PC-9 (cell line): ENCODE results near the gene UGT1A5. TPM values are rescaled to one million over a fixed set of nuclear protein-coding genes. Genes with fewer than 3 reads are reported as not detected.
A peak's percentile ranks its signal among the peaks of the same experiment; 100 is the strongest.

Source experiments
- BruUV-seq: library from RNA; stranded (reverse); fragments of 400-500 nt; replicated peaks from 2 replicates; lab custom pipeline; 2021; lab: Mats Ljungman, UMichigan
- CTCF ChIA-PET: fragments of 300-600 bp; sonication (Branson Sonifier 250); formaldehyde crosslinking; loops from one replicate; lab custom pipeline; 2022; ENCODE audit warnings: antibody characterized with exemption; lab: Charles Lee
- POLR2A ChIA-PET: fragments of 300-600 bp; sonication (Branson Sonifier 250); formaldehyde crosslinking; loops from one replicate; lab custom pipeline; 2022; ENCODE audit warnings: antibody characterized with exemption; ENCODE audit not compliant: unreplicated experiment; lab: Charles Lee
- DNase-seq, 2 experiments: peaks; one replicate each; pipeline versions ENCODE4 v3.0.0 to v3.0.0-alpha.2; 2015 to 2022; ENCODE audit warnings: mixed read lengths in 1 of 2
- H2AFZ ChIP-seq: fragments of 200-600 bp; sonication (generic); 2 replicates; pipeline ENCODE4 v1.8.1; 2017; ENCODE audit warnings: antibody characterized with exemption
- H3F3A ChIP-seq: fragments of 200-600 bp; sonication (generic); 2 replicates; pipeline ENCODE4 v1.8.1; 2017; ENCODE audit warnings: antibody characterized with exemption, mild to moderate bottlenecking, low read depth; ENCODE audit not compliant: insufficient read depth
- H3K27ac ChIP-seq: fragments of 200-600 bp; sonication (generic); 2 replicates; pipeline ENCODE4 v1.6.1; 2016; ENCODE audit warnings: mixed run types
- H3K27me3 ChIP-seq: fragments of 200-600 bp; sonication (generic); 2 replicates; pipeline ENCODE4 v1.6.1; 2016; ENCODE audit warnings: low read depth, mixed run types; ENCODE audit not compliant: insufficient read depth
- H3K36me3 ChIP-seq: fragments of 200-600 bp; sonication (generic); 2 replicates; pipeline ENCODE4 v1.6.1; 2016; ENCODE audit warnings: low read depth, mixed run types
- H3K4me1 ChIP-seq: fragments of 200-600 bp; sonication (generic); replicated peaks from 2 replicates; pipeline ENCODE4 v1.6.1; 2016; ENCODE audit warnings: mixed run types; ENCODE audit not compliant: insufficient read depth
- H3K4me2 ChIP-seq: fragments of 200-600 bp; sonication (generic); 2 replicates; pipeline ENCODE4 v1.6.1; 2017; ENCODE audit warnings: mixed run types
- H3K4me3 ChIP-seq: fragments of 200-600 bp; sonication (generic); 2 replicates; pipeline ENCODE4 v1.6.1; 2016; ENCODE audit warnings: mixed run types
- H3K79me2 ChIP-seq: fragments of 200-600 bp; sonication (generic); 2 replicates; pipeline ENCODE4 v1.6.1; 2017; ENCODE audit warnings: low read depth, mixed run types
- H3K9me2 ChIP-seq: fragments of 200-600 bp; sonication (generic); 2 replicates; pipeline ENCODE4 v1.8.1; 2017; ENCODE audit warnings: mild to moderate bottlenecking; ENCODE audit not compliant: insufficient read depth
- H3K9me3 ChIP-seq: fragments of 200-600 bp; sonication (generic); 2 replicates; pipeline ENCODE4 v1.8.1; 2016; ENCODE audit warnings: low read depth; ENCODE audit not compliant: insufficient read depth
- H4K20me1 ChIP-seq: fragments of 200-600 bp; sonication (generic); 2 replicates; pipeline ENCODE4 v1.8.1; 2017; ENCODE audit not compliant: insufficient read depth
- CTCF ChIP-seq: fragments of 200-600 bp; sonication (generic); conservative IDR thresholded peaks from 2 replicates; pipeline ENCODE4 v1.6.1; 2017; ENCODE audit warnings: mixed run types, antibody characterized with exemption, mild to moderate bottlenecking, moderate library complexity
- EZH2 ChIP-seq: fragments of 200-600 bp; sonication (generic); IDR thresholded peaks from 2 replicates; pipeline ENCODE4 v1.8.0; 2017; ENCODE audit warnings: antibody characterized with exemption, low read depth
- intact Hi-C: fragments of 100-400 bp; cut with micrococcal nuclease; formaldehyde crosslinking; loops from one replicate; pipeline ENCODE4 v1.10.0; 2022; ENCODE audit not compliant: unreplicated experiment
- total RNA-seq: library from RNA; stranded (reverse); gene quantifications from 2 replicates; pipeline ENCODE4 v1.2.3, GENCODE V29; 2021

UGT1A5 gene
- total RNA-seq, 1 experiment from 2014 or later = 71.3 TPM

- Histone ChIP-seq H3K4me2 (peak overlapping the region; percentile 63), H3K27me3 (no peaks in the 10 kb centered on the region), H3K79me2 (peaks cover 96% of the 10 kb centered on the region), H3K4me1 (peaks cover 100% of the 10 kb centered on the region), H3K9me2 (no peaks in the 10 kb centered on the region), H3K27ac (peak overlapping the region; percentile 97), H3F3A (peaks cover 93% of the 10 kb centered on the region), H4K20me1 (0 out of 2 replicates have a peak, but pooled peaks cover under 1% of the 10 kb centered on the region), H2AFZ (no peak overlapping the region), H3K36me3 (peaks cover 79% of the 10 kb centered on the region), H3K4me3 (0 out of 2 replicates have a peak overlapping the region, but pooled peaks have one; percentile 5), H3K9me3 (no peaks in the 10 kb centered on the region)
- intact Hi-C loops = loop anchor here (10.0 kb wide), 1 partner anchor 1283 kb away; no protein-coding TSS in a partner anchor
- TF ChIP-seq EZH2 = no peak
- TF ChIP-seq CTCF = no peak
- ChIA-PET POLR2A (interaction anchor here (0.5 to 1.4 kb wide), 3 partner anchors 10 to 280 kb away, joined by 3 to 16 read pairs (median 3); partner anchors contain the start of gene UGT1A6), CTCF (interaction anchor here (0.6 kb wide), 1 partner anchor 358 kb away, joined by 4 read pairs; no protein-coding TSS in a partner anchor)
- no peak for DNase-seq
- no TSS peak for BruUV-seq
These were observed 10.5 kb upstream of the UGT1A5 start for GRCh38 chr2:233702238-233702637.

GRCh38 chr2:233705911-233706506 lies 6.7 kb upstream of the UGT1A5 start:
- Histone ChIP-seq H3K9me2 (no peaks in the 10 kb centered on the region), H3K36me3 (peaks cover 89% of the 10 kb centered on the region), H3K79me2 (peaks cover 100% of the 10 kb centered on the region), H3K9me3 (no peaks in the 10 kb centered on the region), H4K20me1 (peaks cover 8% of the 10 kb centered on the region; the same call in 1 of the 2 replicates), H3K4me1 (peaks cover 97% of the 10 kb centered on the region), H2AFZ (no peak overlapping the region), H3F3A (peaks cover 93% of the 10 kb centered on the region), H3K4me2 (peak overlapping the region; percentile 63), H3K27me3 (no peaks in the 10 kb centered on the region), H3K4me3 (peak overlapping the region; percentile 15; the same call in 1 of the 2 replicates), H3K27ac (peak overlapping the region; percentile 95)
- BruUV-seq = no TSS peak
- intact Hi-C loops = loop anchor here (1.0 to 10.0 kb wide), 7 partner anchors 15 to 1279 kb away; partner anchors contain the start of gene DGKD
- POLR2A ChIA-PET = interaction anchor here (0.5 to 1.6 kb wide), 12 partner anchors 8 to 292 kb away, joined by 3 to 53 read pairs (median 8); partner anchors contain the start of gene UGT1A6
- DNase-seq = peak; percentile 97
- CTCF ChIA-PET = interaction anchor here (0.6 to 1.0 kb wide), 2 partner anchors 127 to 257 kb away, joined by 3 to 5 read pairs; no protein-coding TSS in a partner anchor
- TF ChIP-seq CTCF = no peak
- no peak for TF ChIP-seq EZH2

- ChIA-PET POLR2A (interaction anchor here (0.6 to 1.6 kb wide), 8 partner anchors 8 to 239 kb away, joined by 3 to 53 read pairs (median 8); no protein-coding TSS in a partner anchor), CTCF (no interaction called here)
- Histone ChIP-seq H2AFZ (no peak overlapping the region), H3K9me2 (no peaks in the 10 kb centered on the region), H3F3A (peaks cover 93% of the 10 kb centered on the region), H3K27ac (peak overlapping the region; percentile 95), H3K79me2 (peaks cover 100% of the 10 kb centered on the region), H3K4me3 (no peak overlapping the region), H3K27me3 (no peaks in the 10 kb centered on the region), H3K4me2 (peak overlapping the region; percentile 63), H4K20me1 (peaks cover 10% of the 10 kb centered on the region; the same call in 1 of the 2 replicates), H3K9me3 (no peaks in the 10 kb centered on the region), H3K4me1 (peaks cover 97% of the 10 kb centered on the region), H3K36me3 (peaks cover 90% of the 10 kb centered on the region)
- TF ChIP-seq EZH2 (no peak), CTCF (no peak)
- no TSS peak for BruUV-seq
- peak; percentile 69 to 89 for DNase-seq
- intact Hi-C loops = loop anchor here (1.0 to 10.0 kb wide), 7 partner anchors 15 to 1278 kb away; partner anchors contain the start of gene DGKD
These were observed 6.0 kb upstream of the UGT1A5 start for GRCh38 chr2:233706720-233707119.
